Gastrocnemius medialis (tissue), 4 donors: ENCODE measurements around the gene ENDOU. TPM values are rescaled to one million over a fixed set of nuclear protein-coding genes. Genes with fewer than 3 reads are reported as not detected.

Source experiments
- ATAC-seq, 2 donors: fragments of 150-250 bp; one replicate each; pipeline ENCODE4 v1.9.1; 2016
- DNase-seq, 2 donors: peaks; one replicate each; pipeline ENCODE4 v3.0.0-alpha.2; 2019
- H3K27ac ChIP-seq, 4 donors: fragments of 200-600 bp; sonication (generic); 1 replicate in 1 of 4; 2 replicates in 3 of 4; pipeline ENCODE4 v1.5.1; 2016 to 2018; ENCODE audit warnings: mild to moderate bottlenecking in 2 of 4, moderate library complexity in 1 of 4
- H3K27me3 ChIP-seq, 3 donors: fragments of 200-600 bp; sonication (generic) in 2 of 3; 1 replicate in 1 of 3; 2 replicates in 2 of 3; pipeline versions ENCODE4 v1.5.1 to v1.6.0; 2016 to 2019; ENCODE audit warnings: mild to moderate bottlenecking in 1 of 3, moderate library complexity in 1 of 3
- H3K36me3 ChIP-seq, 2 donors: fragments of 200-600 bp; sonication (generic) in 1 of 2; one replicate each; pipeline ENCODE4 v1.5.1; 2017 to 2018
- H3K4me1 ChIP-seq, 2 donors: fragments of 200-600 bp; sonication (generic) in 1 of 2; one replicate each; pipeline ENCODE4 v1.5.1; 2016 to 2017; ENCODE audit warnings: mild to moderate bottlenecking in 2 of 2
- H3K4me3 ChIP-seq, 4 donors: fragments of 200-600 bp; sonication (generic) in 3 of 4; 1 replicate in 1 of 4; 2 replicates in 3 of 4; pipeline ENCODE4 v1.5.1; 2016 to 2019; ENCODE audit warnings: mild to moderate bottlenecking in 2 of 4
- H3K9me3 ChIP-seq, 3 donors: fragments of 200-600 bp; sonication (generic) in 2 of 3; 1 replicate in 1 of 3; 2 replicates in 2 of 3; pipeline ENCODE4 v1.5.1; 2016 to 2019
- POLR2A ChIP-seq, 2 donors: fragments of 450-650 bp; IDR thresholded peaks; one replicate each; pipeline ENCODE4 v1.6.1; 2017; ENCODE audit warnings: antibody characterized with exemption in 2 of 2, mild to moderate bottlenecking in 2 of 2, moderate library complexity in 2 of 2
- in situ Hi-C, 4 donors: fragments of 200-750 bp; cut with MboI; loops; one replicate each; pipeline versions ENCODE4 v1.15.0 to v1.8.0; 2017; ENCODE audit warnings: low sequenced_read_pairs in 4 of 4
- intact Hi-C: fragments of 100-400 bp; cut with DNase I; formaldehyde crosslinking; loops from one replicate; pipeline ENCODE4 v1.15.1; 2023; ENCODE audit warnings: low total_unique reads
- total RNA-seq, 4 donors: library from RNA; depleted of rRNA; stranded (reverse); fragments of >200 nt; gene quantifications; one replicate each; pipeline versions ENCODE4 v1.1.0 to v1.2.3, GENCODE V29; 2016
- TF ChIP-seq, protein P1 (sequence below), 5 experiments: fragments of 450-650 bp in 3 of 5; fragments of 200-600 bp in 2 of 5; sonication (generic) in 2 of 5; IDR thresholded peaks in 4 of 5; conservative IDR thresholded peaks in 1 of 5; 1 replicate in 4 of 5; 2 replicates in 1 of 5; pipeline ENCODE4 v1.5.1; 2016 to 2019; ENCODE audit warnings: antibody characterized with exemption in 5 of 5, mild to moderate bottlenecking in 3 of 5, moderate library complexity in 3 of 5

ENDOU gene
- total RNA-seq, 4 donors from 2014 or later = 0.16 TPM; not detected in 3

DNA sequence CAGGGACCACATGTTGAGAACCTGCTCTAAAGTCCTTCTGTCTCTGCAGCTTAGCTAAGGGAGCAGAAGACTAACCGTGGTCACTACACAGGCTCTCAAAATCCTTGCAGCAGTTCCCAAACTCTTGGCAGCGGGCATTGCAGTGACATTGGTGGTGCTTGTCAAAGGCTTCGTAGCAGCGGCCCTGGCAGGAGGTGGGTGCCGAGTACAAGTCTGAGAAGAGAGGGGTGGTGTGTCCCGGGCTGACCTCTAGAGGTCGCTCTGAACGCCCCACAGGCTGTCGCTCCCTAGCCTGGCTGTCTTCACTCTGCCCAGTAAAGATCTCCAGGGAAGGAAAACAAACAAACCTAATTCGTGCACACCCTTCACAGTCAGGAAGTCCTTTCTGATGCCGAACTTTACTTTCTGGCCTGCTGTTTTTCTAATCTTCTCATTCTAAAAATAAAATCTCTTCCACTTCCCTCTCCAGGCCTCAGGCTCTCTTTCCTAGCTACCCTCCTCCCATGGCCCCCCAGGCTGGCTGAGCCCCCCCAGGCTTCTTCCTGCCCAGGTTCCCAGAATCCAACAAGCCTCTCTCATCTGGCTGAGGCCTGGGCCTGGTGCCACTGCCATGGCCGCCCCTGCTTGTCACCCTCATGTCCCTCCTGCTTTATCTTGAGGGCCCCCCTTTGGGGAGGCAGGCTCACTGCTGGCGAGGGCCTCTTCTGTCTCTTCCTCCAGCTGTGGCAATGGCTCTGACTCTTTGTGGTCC is 7.7 kb downstream of the ENDOU start:
- DNase-seq (peak; percentile 65 to 77), ATAC-seq (peak; percentile 79 to 81)
- Histone ChIP-seq H3K4me1 (peaks cover 32 to 48% of the 10 kb centered on the region in 2 donors), H3K4me3 (no peak overlapping the region), H3K9me3 (no peaks in the 10 kb centered on the region), H3K27me3 (no peaks in the 10 kb centered on the region), H3K36me3 (no peaks in the 10 kb centered on the region), H3K27ac (peak overlapping the region; percentile 76 to 85 (median 81))
- intact Hi-C loops = loop anchor here (1.0 to 10.0 kb wide), 3 partner anchors 20 to 477 kb away; partner anchors contain the start of gene RAPGEF3
- in situ Hi-C loops = loop anchor here in 3 of 4 donors (10.0 kb wide), 2 partner anchors 57 to 117 kb away; partner anchors contain the start of gene SLC48A1 (in 2 of the 3)
- TF ChIP-seq POLR2A (IDR thresholded peaks at IDR 0.05) = no peak
- TF ChIP-seq, protein P1, sequence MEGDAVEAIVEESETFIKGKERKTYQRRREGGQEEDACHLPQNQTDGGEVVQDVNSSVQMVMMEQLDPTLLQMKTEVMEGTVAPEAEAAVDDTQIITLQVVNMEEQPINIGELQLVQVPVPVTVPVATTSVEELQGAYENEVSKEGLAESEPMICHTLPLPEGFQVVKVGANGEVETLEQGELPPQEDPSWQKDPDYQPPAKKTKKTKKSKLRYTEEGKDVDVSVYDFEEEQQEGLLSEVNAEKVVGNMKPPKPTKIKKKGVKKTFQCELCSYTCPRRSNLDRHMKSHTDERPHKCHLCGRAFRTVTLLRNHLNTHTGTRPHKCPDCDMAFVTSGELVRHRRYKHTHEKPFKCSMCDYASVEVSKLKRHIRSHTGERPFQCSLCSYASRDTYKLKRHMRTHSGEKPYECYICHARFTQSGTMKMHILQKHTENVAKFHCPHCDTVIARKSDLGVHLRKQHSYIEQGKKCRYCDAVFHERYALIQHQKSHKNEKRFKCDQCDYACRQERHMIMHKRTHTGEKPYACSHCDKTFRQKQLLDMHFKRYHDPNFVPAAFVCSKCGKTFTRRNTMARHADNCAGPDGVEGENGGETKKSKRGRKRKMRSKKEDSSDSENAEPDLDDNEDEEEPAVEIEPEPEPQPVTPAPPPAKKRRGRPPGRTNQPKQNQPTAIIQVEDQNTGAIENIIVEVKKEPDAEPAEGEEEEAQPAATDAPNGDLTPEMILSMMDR (IDR thresholded peaks at IDR 0.05 in 4 of 5, conservative IDR thresholded peaks at IDR 0.05 in 1 of 5) = peak; percentile 46 to 76 (median 69)

DNA sequence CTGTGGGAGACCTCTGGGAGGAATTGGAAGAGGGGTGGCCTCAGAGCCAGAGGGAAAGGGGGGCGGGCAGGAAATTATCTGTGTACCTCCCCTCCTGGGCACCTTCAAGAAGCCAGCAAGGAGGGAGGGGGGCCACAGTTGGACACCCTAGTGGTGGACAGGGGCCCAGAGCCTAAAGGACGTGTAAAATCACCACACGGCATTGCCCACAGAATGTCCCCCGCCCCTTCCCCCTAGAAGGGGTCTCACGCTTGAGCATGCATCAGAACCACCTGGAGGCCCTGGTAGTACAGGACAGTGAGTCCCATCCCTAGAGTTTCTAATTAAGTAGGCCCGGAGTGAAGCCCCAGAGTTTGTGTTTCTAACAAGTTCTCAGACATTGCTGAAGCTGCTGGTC is 8.2 kb downstream of the ENDOU start:
- intact Hi-C loops = loop anchor here (1.0 to 10.0 kb wide), 3 partner anchors 20 to 478 kb away; partner anchors contain the start of gene RAPGEF3
- no peaks in the 10 kb centered on the region for H3K9me3 ChIP-seq
- in situ Hi-C loops = loop anchor here in 3 of 4 donors (10.0 kb wide), 2 partner anchors 58 to 118 kb away; partner anchors contain the start of gene SLC48A1 (in 2 of the 3)

DNA sequence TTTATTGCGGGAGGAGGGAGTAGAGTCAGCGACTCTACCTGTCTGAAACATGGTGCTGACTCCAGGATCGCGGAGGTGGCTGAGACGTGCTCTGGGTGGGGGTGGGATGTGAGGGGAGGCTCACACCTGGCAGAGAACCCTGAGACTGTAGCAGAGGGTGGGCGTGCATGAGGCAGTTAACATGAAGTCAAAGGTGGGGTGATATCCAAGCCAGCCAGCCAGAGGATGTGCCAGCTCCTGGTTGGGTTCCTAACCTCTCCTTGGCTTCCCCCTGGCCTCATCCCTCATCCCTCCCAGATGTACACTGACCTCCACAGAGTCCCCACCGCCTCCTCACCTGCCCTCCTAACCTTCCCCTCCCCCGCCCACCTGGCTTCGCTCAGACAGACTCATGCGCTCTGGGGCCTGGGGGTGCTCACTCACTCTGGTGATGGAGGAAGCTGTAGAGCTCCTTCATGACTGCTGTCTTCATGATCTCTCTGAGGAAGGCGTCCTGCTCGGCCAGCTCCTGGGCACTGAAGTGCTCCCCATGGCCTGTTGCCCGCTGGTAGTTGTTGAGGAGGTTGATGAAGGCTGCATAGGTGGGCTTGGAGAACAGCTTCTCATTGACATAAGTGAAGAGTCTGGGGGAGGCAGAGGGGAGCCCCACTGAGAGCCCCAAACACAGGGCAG is 9.3 kb downstream of the ENDOU start:
- Histone ChIP-seq H3K4me1 (peaks cover 32 to 48% of the 10 kb centered on the region in 2 donors), H3K27ac (peak overlapping the region; percentile 76 to 85 (median 81)), H3K9me3 (no peaks in the 10 kb centered on the region), H3K27me3 (no peaks in the 10 kb centered on the region), H3K4me3 (peak overlapping the region in 1 of 4 donors; percentile 5), H3K36me3 (no peaks in the 10 kb centered on the region)
- TF ChIP-seq, protein P1 (IDR thresholded peaks at IDR 0.05 in 4 of 5, conservative IDR thresholded peaks at IDR 0.05 in 1 of 5) = no peak
- no peak for TF ChIP-seq POLR2A (IDR thresholded peaks at IDR 0.05)
- intact Hi-C loops = loop anchor here (1.0 to 10.0 kb wide), 5 partner anchors 41 to 479 kb away; partner anchors contain the start of gene RAPGEF3
- no peak for DNase-seq
- in situ Hi-C loops = loop anchor here in 3 of 4 donors (10.0 kb wide), 2 partner anchors 59 to 119 kb away; partner anchors contain the start of gene SLC48A1 (in 2 of the 3)
- no peak for ATAC-seq

More for the DNA sequence above, 8.2 kb downstream of the ENDOU start:
- Histone ChIP-seq H3K36me3 (no peaks in the 10 kb centered on the region), H3K27ac (peak overlapping the region; percentile 76 to 85 (median 81)), H3K4me3 (no peak overlapping the region), H3K4me1 (peaks cover 32 to 48% of the 10 kb centered on the region in 2 donors), H3K27me3 (no peaks in the 10 kb centered on the region)
- ATAC-seq = no peak
- TF ChIP-seq POLR2A (IDR thresholded peaks at IDR 0.05) = no peak
- TF ChIP-seq, protein P1 (IDR thresholded peaks at IDR 0.05 in 4 of 5, conservative IDR thresholded peaks at IDR 0.05 in 1 of 5) = no peak
- DNase-seq = no peak

DNA sequence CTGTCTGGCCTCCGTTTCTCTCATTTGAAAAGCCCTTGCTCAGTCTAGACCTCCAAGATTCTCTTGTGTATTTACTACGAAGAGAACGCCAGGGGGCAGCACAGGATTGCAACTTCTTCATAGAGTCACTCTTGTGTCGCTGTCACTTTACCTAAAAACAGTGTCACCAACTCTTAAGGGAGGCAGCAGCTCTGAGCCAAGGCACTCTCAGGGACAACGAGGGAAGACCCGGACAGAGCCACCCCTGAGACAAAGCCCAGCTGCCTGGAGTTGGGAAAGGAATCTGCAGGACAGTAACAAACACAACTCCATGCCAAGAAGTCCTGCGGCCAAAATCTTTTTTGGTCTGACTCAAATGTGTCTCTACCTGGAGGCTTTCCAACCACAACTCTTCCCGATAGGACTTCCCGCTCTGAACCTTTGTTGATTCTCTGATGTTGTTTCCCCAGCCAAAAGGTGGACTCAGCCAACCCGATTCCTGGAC is 9.9 kb downstream of the ENDOU start:
- no peaks in the 10 kb centered on the region for H3K36me3 ChIP-seq
- DNase-seq = peak; percentile 74 to 82
- peaks cover 32 to 48% of the 10 kb centered on the region in 2 donors for H3K4me1 ChIP-seq
- peak; percentile 71 to 77 for ATAC-seq
- in situ Hi-C loops (loop anchor here in 3 of 4 donors (10.0 kb wide), 2 partner anchors 59 to 119 kb away; partner anchors contain the start of gene SLC48A1 (in 2 of the 3)), intact Hi-C loops (loop anchor here (1.0 to 10.0 kb wide), 5 partner anchors 42 to 479 kb away; partner anchors contain the start of gene RAPGEF3)
- no peaks in the 10 kb centered on the region for H3K27me3 ChIP-seq
- TF ChIP-seq, protein P1 (IDR thresholded peaks at IDR 0.05 in 4 of 5, conservative IDR thresholded peaks at IDR 0.05 in 1 of 5) = peak; percentile 82 to 91 (median 86)
- TF ChIP-seq POLR2A (IDR thresholded peaks at IDR 0.05) = no peak
- peak overlapping the region; percentile 62 to 85 (median 80) for H3K27ac ChIP-seq
- H3K4me3 ChIP-seq = peak overlapping the region in 2 of 4 donors; percentile 5 to 6
- H3K9me3 ChIP-seq = no peaks in the 10 kb centered on the region
